ENCODE results near the gene SNAPC1.
"Not testable (repeated sequence)": the region's sequence is repeated elsewhere in the genome, so short reads cannot be mapped to it uniquely, and the experiment has no call there.

The SNAPC1 gene

DNA sequence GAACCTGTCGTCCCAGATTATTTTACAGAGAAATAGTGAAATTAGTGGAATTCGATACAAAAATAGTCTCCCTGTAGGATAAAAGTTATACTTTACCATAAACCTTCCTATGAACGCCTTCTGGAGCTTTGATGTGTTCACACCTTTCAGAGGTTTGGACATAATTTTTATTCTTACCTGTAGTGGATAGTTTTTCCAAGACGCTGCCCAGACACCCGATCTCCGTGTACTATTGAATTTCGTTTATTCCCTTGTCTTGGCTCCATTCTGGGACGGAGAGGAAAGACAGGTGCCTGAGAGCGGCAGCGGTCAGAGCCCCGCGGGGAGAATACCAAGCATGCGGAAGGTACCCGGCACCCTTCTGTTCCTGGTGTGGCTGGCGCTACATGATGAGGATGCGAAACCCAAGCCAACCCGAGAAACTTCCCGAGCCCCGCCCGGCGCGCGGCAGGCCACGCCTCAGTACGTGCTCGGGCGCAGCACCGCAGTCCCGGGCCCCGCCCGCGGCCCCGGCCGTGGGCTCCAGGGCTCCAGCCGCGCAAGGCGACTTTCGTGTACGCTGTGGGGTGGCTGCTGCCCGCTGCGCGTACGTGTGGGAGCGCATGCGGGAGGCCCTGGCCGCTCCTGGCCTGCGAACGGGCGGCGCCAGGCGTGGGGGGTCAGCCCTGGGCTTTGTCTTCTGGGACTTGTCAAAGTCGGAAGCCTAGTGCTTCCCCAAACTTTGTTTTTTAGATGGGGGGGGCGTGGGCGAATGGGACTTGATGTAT, 11.3 kb upstream of the SNAPC1 start:
- DNase-seq = no peak

DNA sequence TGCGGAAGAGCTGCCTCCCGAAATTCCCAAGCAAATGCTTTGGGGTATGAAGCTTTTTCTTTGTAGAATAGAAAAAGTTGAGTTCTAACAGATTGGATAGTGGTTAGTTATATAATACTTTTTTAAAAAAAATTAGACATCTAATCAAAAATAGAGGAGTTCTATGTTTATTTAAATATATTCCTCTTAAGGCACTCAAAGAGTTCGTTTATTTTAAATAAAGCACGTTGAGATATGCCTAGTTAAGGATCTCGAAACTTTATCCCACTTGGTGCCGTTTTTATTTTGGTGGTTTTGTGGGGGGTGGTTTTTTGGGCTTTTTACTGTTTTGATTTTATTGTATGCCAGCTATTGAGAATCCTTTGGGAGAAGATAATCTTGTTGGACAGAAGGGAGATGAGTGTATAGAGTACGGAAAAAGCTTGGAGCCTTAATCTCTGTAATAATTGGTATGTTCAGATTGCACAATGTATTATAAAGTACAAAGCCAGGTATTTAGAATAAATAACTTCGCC, 10.7 kb upstream of the SNAPC1 start:
- no peak for DNase-seq

DNA sequence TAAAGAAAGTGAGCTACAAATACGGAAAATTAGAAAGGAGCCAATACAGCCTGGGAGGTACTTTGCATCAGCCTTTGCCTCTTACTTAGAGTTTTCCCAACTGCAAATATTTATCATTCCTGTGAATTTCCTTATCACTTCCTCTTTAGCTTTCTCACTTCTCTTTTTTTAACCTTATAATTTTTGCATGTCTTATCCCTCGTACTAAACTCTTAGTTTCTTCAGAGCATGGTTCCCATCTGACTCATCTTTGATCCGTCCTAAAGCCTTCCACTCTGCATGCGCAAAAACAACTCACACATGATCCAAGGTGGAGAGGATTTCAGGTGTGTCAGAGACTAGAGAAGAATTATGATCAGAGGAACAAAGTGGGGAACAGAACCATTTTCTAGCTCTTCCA, 9.6 kb upstream of the SNAPC1 start:
- no peak for DNase-seq

DNA sequence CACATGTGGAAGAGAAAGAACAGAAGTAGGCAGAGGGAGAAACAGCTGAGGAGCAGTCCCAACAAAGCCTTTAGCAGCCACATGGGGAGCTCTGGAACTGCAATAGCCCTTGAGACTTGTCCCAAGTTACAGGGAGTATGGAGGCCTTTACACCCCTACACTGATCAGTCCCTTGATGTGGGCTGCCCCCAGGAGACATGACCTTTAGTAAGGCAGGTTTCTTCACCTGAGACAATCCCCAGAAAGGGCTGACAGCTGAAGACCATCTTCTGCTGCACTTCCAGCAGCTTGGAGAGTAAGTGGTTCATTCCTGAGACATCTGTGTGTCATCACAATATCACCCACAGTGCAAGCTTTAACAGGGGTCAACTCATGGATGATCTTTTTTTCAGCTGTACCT, 8.6 kb upstream of the SNAPC1 start:
- DNase-seq = no peak

DNA sequence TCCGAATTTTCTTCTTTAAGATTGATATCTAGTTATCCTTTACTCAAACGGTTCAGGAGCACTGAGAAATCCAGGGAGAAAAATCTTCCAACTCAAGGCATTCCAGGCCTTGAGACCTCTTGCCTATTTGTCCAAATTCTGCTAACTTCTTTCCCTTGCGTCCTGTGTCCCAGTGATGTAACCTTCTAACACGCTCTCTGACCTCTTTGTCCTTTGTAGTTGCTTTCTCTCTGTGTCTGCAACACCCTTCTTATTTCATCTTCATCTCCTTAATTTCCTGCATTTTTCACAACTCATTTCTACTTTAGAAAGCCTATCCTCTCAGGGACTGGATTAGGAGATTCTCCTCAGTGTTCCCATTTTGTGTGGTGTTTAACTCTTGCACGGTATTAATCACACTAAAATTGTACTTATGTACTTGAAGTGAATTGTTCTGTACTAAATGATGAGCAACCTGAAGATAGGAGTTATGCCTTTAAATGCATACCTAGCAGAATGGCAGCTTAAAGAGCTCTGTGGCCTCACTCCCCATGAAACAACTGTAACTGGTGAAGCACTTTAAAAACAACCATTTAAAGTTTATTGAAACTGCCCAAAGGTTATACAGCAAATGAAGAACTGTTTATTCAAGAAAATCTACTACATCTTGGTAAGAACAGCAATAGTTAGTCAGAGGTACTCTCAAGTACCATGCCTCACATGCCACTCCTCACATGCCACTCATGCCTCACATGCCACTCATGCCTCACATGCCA, 7.4 kb upstream of the SNAPC1 start:
- no peak for DNase-seq

DNA sequence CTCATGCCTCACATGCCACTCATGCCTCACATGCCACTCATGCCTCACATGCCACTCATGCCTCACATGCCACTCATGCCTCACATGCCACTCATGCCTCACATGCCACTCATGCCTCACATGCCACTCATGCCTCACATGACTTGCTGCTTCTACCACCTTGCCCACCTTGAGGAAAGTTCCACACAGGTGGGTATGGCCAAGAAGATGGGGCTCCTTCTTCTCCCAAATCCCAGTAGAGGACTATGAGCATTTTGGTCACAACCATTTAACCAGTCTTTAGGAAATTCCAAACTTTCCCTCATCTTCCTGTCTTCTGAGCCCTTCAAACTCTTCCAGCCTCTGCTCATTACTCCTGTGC, 6.9 kb upstream of the SNAPC1 start:
- not testable (repeated sequence) for DNase-seq

DNA sequence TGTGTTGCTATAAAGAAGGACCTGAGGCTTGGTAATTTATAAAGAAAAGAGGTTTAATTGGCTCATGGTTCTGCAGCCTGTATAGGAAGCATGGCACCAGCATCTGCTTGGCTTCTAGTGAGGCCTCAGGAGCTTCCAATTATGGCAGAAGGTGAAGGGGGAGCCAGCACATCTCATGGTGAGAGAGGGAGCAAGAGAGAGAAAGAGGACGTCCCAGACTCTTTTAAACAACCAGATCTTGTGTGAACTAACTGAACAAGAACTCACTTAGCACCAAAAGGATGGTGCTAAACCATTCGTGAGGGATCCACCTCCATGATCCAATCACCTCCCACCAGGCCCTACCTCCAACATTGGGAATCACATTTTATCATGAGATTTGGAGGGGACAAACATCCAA, 6.1 kb upstream of the SNAPC1 start:
- no peak for DNase-seq

DNA sequence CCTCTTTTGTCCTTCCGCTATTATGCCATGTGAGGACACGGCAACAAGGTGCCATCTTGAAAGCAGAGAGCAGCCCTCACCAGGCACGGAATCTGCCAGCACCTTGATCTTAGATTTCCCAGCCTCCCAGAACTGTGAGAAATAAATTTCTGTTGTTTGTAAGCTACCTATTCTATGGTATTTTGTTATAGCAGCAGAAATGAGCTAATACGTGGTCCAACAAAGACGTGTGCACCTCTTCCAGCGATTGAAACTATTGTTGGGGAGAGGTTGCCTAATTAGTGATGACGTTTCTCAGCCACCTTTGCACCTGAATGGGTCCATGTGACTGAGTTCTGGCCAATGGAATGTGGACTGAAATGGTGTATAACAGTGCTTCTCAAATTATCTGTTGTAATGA, 2.3 kb upstream of the SNAPC1 start:
- no peak for DNase-seq

DNA sequence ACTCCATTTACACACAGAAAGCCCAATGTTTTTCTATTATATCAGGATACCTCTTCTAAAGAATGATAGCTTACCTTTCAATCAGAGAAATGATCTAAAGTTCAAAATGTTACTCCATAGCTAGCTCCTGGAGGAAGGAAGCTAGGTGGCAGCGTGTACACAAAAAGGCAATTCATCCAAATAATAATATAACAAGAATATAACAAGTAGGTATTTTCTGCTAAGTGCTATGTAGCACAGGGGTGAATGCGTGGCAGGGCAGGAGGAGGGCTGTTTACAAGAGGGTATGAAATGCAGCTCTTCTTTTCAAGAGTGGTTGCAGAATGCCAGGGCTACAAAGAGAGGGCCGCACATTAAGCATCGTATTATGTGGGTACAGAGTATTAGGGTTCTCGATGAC, 663 bp upstream of the SNAPC1 start:
- DNase-seq = no peak

DNA sequence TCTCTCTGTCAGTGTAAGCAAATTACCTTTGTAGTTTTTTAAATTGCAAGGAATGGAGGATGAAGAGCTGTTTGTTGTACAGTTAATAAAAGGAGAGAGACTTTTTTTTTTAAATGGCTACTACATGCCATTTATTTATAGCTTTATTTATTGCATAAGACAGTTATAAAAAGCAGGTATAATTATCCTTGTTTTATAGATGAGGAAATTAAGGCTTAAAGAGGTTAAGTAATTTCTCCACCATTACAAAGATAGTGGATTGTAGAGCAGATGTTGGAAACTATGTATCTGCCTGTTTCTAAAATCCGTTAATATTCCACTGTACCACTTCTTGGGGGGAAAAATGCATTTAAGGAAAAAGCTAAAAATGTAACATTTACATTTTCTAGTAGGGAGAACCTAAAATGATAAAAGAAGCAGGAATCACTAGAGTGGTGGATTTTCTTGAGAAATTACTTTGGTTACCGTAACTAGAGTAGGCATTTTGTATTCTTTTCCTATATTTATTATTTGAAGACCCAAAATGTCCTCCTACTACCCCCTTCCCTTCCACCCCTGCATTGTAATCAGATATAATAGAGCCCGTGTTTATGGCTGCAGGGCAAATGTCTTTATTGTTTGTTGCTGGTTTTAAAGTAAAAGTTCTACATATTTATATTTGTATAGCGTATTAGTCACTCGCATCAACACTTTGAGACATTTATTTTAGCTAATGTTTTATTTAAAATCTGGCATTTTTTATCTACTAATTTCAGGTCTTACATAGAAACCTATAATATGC, 2.3 kb downstream of the SNAPC1 start:
- DNase-seq = no peak

DNA sequence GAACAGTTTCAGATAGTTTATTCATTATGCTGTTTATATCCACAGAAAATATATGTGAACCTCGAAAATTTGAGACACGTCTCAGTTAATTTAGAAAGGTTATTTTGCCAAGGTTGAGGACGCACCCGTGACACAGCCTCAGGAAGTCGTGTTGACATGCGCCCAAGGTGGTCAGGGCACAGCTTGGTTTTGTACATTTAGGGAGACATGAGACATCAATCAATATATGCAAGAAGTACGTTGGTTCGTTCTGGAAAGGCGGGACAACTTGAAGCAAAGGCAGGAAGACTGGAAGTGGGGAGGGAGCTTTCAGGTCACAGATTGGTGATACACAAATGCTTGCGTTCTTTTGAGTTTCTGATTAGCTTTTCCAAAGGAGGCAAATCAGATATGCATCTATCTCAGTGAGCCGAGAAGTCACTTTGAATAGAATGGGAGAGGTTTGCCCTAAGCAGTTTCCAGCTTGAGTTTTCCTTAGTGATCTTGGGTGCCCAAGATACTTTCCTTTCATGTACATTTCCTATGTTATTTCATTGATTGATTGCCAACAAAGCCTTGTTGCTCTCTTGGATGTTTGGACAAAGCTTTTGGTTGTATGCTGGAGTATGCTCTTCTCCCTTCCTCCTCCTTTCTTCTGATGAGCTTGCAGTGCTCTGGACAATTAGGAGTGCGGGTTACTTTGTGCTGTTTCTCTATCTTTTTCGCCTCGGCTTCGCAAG, 3.2 kb downstream of the SNAPC1 start:
- DNase-seq = no peak

DNA sequence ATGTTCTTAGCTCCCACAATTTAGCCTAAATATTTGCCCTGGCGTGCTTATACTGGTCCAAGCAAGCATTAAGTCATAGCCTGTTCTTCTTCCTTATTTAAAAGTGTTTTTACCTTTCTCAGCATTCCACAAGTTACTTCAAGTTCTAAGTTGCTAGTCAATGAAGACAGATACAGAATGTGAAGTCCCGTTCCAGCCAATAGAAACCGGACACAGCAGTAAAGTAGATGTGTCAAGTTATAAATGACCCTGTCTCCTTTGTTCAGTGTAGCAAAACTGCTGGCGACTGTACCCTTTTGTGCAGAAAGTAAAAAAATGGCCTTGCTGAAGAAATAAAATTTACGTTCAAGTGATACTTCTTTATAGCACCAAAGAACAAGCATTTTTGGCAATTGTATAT, 3.9 kb downstream of the SNAPC1 start:
- no peak for DNase-seq

DNA sequence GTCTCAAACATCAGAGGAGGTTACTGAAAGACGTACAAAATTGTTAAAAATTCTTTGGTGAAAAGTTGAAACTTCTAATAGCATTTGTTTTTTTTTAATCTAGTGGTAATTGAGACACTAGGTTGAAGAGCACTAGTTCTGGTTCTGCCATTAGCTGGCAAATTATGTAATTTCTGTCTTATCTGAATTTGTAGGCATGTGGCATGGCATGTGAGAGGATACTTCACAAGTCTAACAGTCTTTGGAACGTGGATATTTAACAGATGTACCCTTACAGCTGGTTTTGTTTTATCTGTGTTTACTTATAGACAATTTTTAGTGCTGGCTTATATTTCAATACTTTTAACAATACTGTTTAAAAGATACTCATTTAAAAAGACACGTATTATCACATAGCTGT, 6.0 kb downstream of the SNAPC1 start:
- DNase-seq = no peak

DNA sequence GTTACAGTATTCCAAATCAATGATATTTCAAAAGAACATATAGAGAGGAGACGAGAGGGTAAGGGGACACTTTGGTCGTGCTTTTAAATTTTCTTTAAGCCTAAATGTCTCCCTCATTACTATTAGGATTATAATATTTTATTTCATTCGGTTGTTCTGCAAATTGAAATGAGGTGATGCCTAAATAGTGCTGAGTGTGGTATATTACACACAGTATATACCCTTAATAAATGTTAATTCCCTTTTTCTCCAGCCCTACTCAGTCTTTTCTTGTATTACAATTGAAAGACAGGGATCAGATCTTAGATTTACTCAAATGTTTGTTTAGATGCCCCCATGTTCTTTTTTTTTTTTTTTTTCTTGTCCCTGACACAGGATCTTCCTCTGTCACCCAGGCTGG, 7.7 kb downstream of the SNAPC1 start:
- no peak for DNase-seq

DNA sequence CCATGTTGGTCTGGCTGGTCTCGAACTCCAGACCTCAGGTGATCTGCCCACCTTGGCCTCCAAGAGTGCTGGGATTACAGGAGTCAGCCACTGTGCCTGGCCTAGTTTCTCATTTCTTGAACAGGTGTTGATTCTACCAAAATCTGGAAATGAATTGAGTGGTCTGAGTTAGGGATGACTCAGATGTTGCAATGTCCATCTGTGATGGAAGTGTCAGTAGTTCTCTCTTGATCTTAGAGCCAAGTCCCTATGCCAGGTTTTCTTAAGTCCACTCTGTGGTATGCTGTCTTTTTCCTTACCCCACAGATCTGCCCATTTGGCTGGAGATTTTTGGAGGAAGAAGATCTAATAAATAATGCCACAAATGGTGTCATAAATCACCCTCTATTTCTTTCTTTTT, 12.6 kb downstream of the SNAPC1 start:
- no peak for DNase-seq

DNA sequence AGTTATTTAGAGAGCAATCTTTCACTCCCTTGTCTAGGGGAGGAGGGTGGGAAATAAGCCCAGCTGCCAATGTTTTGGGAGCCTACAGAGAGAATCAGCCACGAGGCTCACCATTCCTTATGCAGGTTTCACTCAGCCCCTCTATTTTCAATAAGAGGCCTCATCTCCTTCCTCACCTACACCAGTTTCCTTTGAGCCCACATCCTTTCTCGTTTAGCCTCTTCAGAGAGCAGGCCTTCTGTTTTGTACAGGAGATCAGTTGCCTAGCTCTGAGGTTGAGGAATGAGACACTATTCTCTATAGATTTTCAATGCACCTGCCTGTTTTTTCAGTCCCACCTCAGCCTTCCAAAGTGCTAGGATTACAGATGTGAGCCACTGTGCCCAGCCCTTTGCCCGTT, 17.9 kb downstream of the SNAPC1 start:
- DNase-seq = no peak

DNA sequence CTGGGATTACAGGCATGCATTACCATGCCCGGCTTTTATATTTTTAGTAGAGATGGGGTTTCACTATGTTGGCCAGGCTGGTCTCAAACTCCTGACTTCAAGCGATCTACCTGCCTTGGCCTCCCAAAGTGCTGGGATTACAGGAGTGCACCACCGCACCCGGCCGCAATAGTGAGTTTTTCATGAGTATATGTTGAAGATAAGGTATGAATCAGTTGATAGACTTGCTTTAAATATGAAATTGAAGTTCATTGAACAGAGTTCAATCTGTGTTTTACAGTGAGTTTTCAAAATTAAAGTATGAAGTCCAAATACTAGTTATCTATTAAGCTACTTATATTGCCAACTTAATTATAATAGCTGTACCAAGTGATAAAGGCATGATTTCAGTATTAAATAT, 35.1 kb downstream of the SNAPC1 start:
- no peak for DNase-seq

DNA sequence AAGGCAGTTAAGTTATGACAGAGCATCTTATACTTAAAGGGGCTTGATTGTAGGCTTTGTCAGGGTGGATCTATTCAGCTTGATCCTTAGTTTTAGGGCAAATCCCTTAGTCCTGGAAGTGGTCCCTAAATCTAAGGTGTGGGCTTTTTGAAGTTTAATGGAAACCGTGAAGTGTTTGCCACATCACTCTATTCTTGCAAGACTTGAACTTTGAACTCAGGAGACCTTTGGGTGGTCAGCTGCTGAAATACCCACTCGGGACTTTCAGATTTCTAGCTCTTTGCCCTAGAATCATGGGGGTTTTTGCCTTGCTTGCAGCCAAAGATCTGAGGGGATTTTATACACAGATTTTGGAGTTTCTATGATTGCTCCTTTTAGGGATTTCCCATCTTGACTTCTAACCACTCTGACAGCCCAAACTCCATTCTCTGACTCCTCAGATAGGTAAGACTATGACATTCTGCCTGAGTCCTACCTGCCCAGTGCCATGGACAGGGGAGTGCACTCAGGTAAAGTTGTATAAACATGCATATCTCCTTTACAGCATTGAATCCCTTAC, 39.9 kb downstream of the SNAPC1 start:
- DNase-seq = no peak

DNA sequence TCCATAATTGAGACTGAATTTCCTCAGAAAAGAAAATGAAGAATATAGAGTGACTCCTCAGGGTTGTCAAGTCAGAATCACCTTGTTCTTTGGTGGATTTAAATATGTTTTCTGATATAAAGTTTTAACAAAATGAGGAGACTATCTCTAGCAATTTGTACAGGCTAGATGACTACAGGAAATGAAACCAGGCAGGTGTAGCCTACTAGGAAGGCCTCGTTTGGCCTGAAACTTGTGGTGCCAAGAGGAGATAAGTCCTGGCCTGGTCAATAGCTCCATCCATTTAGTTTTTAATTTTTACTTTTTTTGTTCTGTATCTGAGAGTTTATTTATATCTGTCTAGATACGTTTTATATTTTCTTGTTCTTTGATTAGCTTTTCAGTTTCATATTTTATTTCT, 41.5 kb downstream of the SNAPC1 start:
- DNase-seq = no peak

DNA sequence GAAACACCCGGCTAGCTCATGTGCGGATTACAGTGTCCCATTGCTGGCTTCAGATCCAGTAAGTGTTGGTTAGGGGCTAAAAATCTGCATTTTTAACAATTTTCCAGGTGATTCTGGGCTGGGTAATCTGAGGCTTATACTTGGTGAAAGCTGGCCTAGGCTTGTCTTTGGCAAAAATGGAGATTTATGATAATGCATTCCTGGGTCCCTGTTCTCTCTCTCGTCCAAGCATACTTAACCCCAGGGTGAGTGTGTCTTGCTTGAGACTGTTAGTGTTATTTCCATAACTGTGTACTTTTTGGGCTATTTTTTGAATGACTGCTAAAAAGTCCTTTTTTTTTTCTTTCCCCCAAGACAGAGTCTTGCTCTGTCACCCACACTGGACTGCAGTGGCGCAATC, 43.2 kb downstream of the SNAPC1 start:
- no peak for DNase-seq

DNA sequence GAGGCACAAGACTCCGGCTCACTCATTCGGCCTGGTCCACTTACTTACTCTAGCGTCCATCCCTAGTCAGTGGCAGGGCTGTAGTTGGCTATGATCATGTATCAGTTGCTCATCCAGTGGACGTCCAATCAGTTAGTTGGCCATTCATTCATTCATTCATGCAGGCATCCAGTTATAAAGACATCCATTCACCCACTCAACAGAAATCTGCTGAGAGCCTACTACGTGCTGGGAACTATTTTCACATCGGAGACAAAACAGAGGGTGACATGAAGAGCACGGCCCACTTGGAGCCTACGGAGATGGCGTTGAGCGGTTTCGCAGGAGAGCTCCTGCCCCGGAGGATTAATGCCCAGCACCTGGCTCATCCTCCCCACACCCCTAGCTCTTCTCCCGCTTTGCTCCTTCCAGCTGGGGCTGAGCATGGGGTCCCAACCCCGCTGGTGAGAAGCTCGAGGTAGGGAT, 49.7 kb downstream of the SNAPC1 start:
- DNase-seq = no peak

DNA sequence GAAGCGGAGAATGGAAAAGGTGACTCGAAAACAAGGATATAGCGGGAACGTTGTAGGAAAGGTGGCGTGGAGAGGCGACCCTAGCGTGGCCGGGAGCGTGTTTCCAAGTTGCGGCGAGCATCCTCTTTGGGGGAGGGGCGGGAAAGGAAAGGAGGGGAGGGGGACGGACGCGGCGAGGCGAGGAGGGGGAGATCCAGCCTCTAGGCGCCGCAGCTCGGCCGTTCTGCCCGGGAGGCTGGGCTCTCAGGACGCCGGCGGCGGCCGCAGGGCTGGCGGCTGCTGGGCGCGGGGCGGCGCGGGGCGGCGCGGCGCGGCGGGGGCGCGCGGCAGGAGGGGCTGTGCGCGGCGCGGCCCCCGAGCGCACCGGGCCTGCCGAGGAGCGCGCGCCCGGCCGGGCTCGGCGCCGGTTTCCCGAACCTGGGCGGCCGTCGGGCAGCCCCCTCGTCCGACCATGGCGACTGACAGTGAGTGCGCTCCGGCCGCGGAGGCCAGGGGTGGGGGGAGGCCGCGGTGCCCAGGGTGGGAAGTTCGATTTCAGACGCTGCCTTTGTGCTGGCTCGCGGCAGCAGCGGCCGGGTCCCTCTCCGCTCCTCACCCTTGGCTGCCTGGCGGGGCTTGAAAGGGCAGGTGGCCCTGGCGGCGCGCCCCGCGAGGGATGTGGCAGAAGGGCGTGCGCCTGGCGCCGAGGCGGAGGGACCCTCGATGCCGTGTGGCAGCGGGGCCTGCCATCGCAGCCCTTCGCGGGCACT, 50.3 kb downstream of the SNAPC1 start, which contains the start of gene SYT16:
SYT16 (plus strand) TSS at position 357 of the 749 bp plus-strand sequence.
- no peak for DNase-seq

Measured in SHP77 (cell line).